PFSK-1 (cell line): Measurements from ENCODE around the gene PTPRN2.

Experiments used
- FOXP2 ChIP-seq: optimal IDR thresholded peaks from 2 replicates; pipeline ENCODE3; 2011; ENCODE audit warnings: borderline replicate concordance, control low read depth, inconsistent platforms; ENCODE audit not compliant: insufficient read depth; ENCODE audit errors: extremely low read length, extremely low read depth
- POLR2AphosphoS5 ChIP-seq: IDR thresholded peaks from 2 replicates; pipeline ENCODE4 v1.6.1; 2012; ENCODE audit warnings: low read depth, mild to moderate bottlenecking, control low read depth, low read length, moderate library complexity
- REST ChIP-seq, 2 experiments: IDR thresholded peaks; 2 replicates each; pipeline versions ENCODE4 v1.6.1 to v1.8.0; 2011 to 2012; ENCODE audit warnings: low read depth in 2 of 2, low read length in 2 of 2, control low read depth in 1 of 2, inconsistent platforms in 1 of 2, mild to moderate bottlenecking in 1 of 2, moderate library complexity in 1 of 2; ENCODE audit not compliant: insufficient read depth in 1 of 2
- SIN3A ChIP-seq: IDR thresholded peaks from 2 replicates; pipeline ENCODE4 v1.6.1; 2012; ENCODE audit warnings: mild to moderate bottlenecking, low read length, moderate library complexity, borderline replicate concordance; ENCODE audit not compliant: insufficient read depth
- TAF1 ChIP-seq: IDR thresholded peaks from 2 replicates; pipeline ENCODE4 v1.6.1; 2012; ENCODE audit warnings: low read length, control low read depth, borderline replicate concordance; ENCODE audit not compliant: insufficient read depth

Gene PTPRN2

DNA sequence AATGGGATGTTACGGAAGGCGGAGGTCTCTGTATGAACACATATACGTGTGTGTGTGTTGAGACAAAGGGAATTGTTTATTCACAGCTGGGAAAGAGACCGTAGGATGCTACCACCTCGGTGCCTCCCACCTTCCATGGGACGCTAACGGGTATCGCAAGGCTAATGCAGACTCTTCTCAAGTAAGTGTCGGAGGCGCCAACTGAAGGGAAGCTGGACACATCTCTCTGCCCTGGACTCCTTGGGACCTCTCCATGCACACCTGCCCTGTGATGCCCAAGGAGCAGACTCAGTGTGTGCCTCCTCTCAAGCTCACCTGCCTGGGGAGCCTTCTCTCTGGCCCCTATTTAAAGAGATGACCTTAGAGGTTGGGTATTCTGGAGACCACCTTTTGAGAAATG is 1020.0 kb downstream of the PTPRN2 start:
- no peak for TF ChIP-seq POLR2AphosphoS5

DNA sequence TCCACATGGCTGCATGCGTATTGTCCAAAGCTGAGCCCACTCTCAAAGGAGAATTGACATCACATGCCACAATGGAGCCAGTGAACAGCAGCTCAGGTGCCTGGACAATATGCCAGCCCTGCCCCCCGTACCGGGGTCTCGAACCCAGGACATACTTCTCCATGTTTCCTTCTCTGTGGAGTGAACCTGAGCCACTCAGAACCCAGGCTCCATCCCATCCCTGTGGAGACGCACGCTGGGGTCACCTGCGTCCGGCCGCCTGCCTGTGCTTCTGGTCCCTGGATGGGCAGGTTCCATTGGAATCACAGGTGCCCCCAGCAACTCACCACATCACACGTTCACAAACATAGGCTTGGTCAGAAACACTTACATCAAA is 1021.0 kb downstream of the PTPRN2 start:
- TF ChIP-seq POLR2AphosphoS5 (no peak), REST (IDR thresholded peaks at IDR 0.05; ENCODE audit: insufficient read depth in 1 of 2, low read depth in 2 of 2, low read length in 2 of 2) (no peak), FOXP2 (no peak), SIN3A (no peak), TAF1 (no peak)

DNA sequence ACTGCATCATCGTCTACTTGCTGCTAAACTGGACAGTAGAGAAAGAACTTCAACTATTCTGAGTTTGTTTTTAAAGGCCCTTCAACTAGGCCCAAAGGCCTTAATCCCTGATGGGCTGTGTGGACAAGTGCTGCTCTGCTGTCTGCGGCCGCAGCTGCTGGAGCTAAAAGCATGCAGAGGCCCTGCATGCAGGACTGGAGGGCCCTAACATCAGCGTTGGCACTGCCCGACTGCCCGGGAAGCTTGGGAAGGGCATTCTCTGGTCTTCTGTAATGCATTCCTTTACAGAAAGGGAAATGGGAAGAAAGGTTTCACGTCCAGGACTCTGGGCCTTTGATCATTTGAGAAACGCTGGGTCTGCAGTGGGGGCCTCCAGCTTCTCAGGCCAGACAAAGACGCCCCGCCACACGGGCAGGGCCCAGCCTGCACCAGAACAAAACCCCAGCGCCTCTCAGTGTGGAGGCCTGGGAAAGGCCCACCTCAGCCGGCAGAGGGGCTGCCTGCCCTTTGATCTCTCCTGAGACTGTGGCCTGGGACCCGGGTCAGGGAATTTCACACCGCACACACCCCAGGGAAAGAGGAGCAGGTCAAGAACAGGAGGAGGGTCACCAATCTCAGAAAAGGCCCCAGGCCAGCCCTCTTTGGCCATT is 1021.5 kb downstream of the PTPRN2 start:
- TF ChIP-seq POLR2AphosphoS5 (no peak), FOXP2 (no peak), REST (IDR thresholded peaks at IDR 0.05; ENCODE audit: insufficient read depth in 1 of 2, low read depth in 2 of 2, low read length in 2 of 2) (no peak), TAF1 (no peak), SIN3A (no peak)

DNA sequence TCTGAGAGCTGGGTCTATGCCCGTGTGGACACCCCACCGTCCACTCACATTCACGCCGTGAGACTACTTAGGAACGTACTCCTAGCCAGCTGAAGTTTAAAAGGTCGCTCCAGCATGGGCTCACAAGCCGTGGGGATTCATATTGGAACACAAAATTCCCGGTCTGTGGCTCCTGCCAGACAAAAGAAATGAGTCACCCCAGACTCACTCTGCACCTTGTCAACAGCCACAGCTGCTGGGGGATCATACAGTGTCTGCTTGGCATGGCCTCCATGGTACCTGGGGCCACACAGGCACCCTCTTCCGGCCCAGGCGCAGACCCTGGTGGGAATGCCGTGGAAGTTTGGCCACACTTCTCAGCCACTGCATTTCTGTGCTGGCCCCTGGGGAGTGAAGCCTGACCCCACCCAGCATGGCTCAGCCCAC is 1022.4 kb downstream of the PTPRN2 start:
- no peak for TF ChIP-seq REST (IDR thresholded peaks at IDR 0.05; ENCODE audit: insufficient read depth in 1 of 2, low read depth in 2 of 2, low read length in 2 of 2)
- no peak for TF ChIP-seq FOXP2
- TF ChIP-seq POLR2AphosphoS5, result no peak
- no peak for TF ChIP-seq SIN3A
- TF ChIP-seq TAF1, result no peak

GRCh38 chr7:157564517-157565177 is 1023.0 kb downstream of the PTPRN2 start:
- TF ChIP-seq POLR2AphosphoS5 (no peak), REST (IDR thresholded peaks at IDR 0.05; ENCODE audit: insufficient read depth in 1 of 2, low read depth in 2 of 2, low read length in 2 of 2) (no peak), SIN3A (no peak), TAF1 (no peak), FOXP2 (no peak)
